ENCODE results near the gene PFN4. TPM values are rescaled to one million over a fixed set of nuclear protein-coding genes. Genes with fewer than 3 reads are reported as not detected.
"Not testable (repeated sequence)": the region's sequence is repeated elsewhere in the genome, so short reads cannot be mapped to it uniquely, and the experiment has no call there.

Gene PFN4
- total RNA-seq, 2 donors from 2014 or later: not detected

DNA sequence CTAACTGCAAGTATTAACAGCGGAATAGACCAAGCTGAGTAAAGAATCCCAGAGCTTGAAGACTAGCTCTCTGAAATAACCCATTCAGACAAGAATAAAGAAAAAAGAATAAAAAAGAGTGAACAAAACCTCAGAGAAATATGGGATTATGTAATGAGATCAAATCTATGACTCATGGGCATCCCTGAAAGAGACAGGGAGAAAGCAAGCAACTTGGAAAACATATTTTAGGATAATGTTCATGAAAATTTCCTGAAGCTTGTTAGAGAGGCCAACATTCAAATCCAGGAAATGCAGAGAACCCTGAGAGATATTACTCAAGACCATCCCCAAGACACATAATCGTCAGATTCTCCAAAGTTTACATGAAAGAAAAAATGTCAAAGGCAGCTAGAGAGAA lies 17.3 kb downstream of the PFN4 start:
- H3K27me3 Mint-ChIP-seq: no peaks in the 10 kb centered on the region

DNA sequence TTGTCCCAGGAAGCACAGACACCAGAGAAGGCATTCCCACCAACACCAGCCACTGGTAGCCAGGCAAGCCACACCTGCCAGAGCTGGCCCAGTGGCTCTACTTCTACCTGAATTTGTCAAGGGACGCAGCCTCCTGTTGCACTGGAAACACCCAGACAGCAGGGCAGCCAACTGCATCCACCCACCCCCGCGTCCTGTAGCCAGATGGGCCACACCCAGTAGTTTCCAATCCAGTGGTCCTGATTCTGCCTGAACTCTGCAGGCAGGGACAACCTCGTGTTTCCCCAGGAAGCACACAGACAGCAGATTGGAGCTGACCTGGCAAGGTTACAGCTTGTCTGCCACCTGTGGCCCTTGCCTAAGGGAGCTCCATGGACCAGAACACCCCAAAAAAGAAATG lies 18.2 kb downstream of the PFN4 start:
- no peak for ATAC-seq
- no peaks in the 10 kb centered on the region for H3K9me3 ChIP-seq (ENCODE audit: control insufficient read depth, low read length, poor library complexity, severe bottlenecking)
- Mint-ChIP-seq H3K4me3 (no peak overlapping the region), H3K27ac (no peak overlapping the region), H3K4me1 (no peaks in the 10 kb centered on the region), H3K27me3 (no peaks in the 10 kb centered on the region), H3K36me3 (ENCODE audit: low read depth) (no peaks in the 10 kb centered on the region)
- no peak for DNase-seq

More for the DNA sequence above, 17.3 kb downstream of the PFN4 start:
- DNase-seq (no peak), ATAC-seq (no peak)
- H3K9me3 ChIP-seq (ENCODE audit: control insufficient read depth, low read length, poor library complexity, severe bottlenecking): no peaks in the 10 kb centered on the region
- no peak overlapping the region for H3K4me3 Mint-ChIP-seq
- H3K36me3 Mint-ChIP-seq (ENCODE audit: low read depth): no peaks in the 10 kb centered on the region
- no peak overlapping the region for H3K27ac Mint-ChIP-seq
- no peaks in the 10 kb centered on the region for H3K4me1 Mint-ChIP-seq

DNA sequence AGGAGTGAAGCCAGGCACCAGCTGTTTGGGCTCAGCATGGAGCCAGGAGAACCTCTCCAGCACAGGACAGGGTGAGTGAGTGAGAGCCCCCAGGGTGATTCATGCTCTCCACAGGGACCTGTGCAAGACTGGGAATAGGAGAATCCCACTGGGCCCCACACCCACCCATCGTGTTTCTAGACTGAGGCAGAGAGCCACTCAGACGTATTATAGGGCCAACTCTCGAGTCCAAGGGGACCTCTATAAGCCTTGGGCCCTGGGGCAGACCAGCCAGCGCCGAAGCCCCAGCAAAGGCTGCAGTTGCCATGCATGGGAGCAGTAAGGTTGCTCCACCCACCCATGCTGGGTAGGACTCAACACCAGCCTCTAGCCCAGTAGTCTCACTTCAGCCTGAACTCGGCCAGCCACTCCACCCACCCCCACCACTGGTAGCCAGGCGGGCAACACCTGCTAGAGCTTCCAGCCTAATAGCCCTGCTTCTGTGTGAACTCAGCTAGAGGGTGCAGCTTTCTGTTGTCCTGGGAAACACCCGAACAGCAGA lies 19.0 kb downstream of the PFN4 start:
- Mint-ChIP-seq H3K27me3 (no peaks in the 10 kb centered on the region), H3K4me3 (no peak overlapping the region), H3K4me1 (no peaks in the 10 kb centered on the region), H3K36me3 (ENCODE audit: low read depth) (no peaks in the 10 kb centered on the region), H3K27ac (no peak overlapping the region)
- ATAC-seq (no peak), DNase-seq (no peak)
- H3K9me3 ChIP-seq (ENCODE audit: control insufficient read depth, low read length, poor library complexity, severe bottlenecking): no peaks in the 10 kb centered on the region

DNA sequence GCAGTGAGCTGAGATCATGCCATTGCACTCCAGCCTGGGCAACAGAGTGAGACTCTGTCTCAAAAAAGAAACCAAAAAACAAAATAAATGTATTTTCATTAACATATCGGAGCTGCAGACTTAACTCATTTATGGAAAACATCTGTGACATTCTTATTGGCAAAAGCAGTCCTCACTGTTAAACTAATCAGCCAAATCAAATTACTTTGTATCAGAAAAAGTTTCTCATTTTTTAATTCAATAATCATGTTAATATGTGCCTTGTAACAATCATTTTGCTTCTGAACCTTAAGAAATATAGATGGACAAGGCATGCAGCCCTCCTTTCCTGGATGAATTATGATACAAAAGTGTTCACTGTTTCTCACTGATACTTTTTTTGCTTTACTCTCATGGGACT lies 20.5 kb downstream of the PFN4 start:
- H3K4me3 Mint-ChIP-seq: no peak overlapping the region
- no peaks in the 10 kb centered on the region for H3K36me3 Mint-ChIP-seq (ENCODE audit: low read depth)
- DNase-seq: no peak

DNA sequence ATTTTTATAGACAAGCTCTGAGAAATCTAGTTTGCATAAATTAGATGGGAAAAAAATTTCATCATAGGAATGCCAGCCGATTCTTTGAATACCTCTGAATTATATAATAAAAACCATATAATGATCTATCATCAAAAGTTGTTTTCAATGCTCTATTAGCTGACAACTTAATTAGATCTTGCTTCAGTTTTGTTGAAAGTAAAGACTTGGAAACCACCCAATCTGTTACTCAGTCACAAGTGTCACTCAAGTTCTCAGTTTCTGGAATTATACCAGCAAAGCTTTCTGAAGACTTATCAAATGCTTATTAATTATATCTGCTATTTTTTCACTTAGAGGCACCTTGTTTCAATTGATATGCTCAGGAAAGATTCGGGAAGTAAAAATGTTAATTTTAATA lies 21.1 kb downstream of the PFN4 start:
- H3K27ac Mint-ChIP-seq: no peak overlapping the region
- no peaks in the 10 kb centered on the region for H3K9me3 ChIP-seq (ENCODE audit: control insufficient read depth, low read length, poor library complexity, severe bottlenecking)
- no peaks in the 10 kb centered on the region for H3K4me1 Mint-ChIP-seq

More for the DNA sequence above, 20.5 kb downstream of the PFN4 start:
- Mint-ChIP-seq H3K27ac (no peak overlapping the region), H3K27me3 (no peaks in the 10 kb centered on the region), H3K4me1 (no peaks in the 10 kb centered on the region)
- no peak for ATAC-seq
- no peaks in the 10 kb centered on the region for H3K9me3 ChIP-seq (ENCODE audit: control insufficient read depth, low read length, poor library complexity, severe bottlenecking)

DNA sequence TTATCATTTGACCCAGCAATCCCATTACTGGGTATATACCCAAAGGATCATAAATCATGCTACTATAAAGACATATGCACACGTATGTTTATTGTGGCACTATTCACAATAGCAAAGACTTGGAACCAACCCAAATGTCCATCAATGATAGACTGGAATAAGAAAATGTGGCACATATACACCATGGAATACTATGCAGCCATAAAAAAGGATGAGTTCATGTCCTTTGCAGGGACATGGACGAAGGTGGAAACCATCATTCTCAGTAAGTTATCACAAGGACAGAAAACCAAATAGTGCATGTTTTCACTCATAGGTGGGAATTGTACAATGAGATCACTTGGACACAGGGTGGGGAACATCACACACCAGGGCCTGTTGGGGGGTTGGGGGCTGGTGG lies 22.4 kb downstream of the PFN4 start:
- not testable (repeated sequence) for ATAC-seq; H3K27ac Mint-ChIP-seq; DNase-seq; H3K9me3 ChIP-seq (ENCODE audit: control insufficient read depth, low read length, poor library complexity, severe bottlenecking); H3K4me1 Mint-ChIP-seq; H3K36me3 Mint-ChIP-seq (ENCODE audit: low read depth); H3K4me3 Mint-ChIP-seq; H3K27me3 Mint-ChIP-seq

More for the DNA sequence above, 21.1 kb downstream of the PFN4 start:
- ATAC-seq (no peak), DNase-seq (no peak)
- Mint-ChIP-seq H3K36me3 (ENCODE audit: low read depth) (no peaks in the 10 kb centered on the region), H3K4me3 (no peak overlapping the region), H3K27me3 (no peaks in the 10 kb centered on the region)

DNA sequence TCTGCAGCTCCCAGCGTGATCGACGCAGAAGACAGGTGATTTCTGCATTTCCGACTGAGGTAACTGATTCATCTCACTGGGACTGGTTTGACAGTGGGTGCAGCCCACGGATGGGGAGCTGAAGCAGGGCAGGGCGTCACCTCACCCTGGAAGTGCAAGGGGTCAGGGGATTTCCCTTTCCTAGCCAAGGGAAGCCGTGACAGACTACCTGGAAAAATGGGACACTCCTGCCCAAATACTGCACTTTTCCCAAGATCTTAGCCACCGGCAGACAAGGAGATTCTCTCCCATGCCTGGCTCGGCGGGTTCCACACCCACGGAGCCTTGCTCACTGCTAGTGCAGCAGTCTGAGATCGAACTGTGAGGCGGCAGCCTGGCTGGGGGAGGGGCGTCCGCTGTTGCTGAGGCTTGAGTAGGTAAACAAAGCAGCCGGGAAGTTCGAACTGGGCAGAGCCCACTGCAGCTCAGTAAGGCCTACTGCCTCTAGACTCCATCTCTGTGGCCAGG lies 27.9 kb downstream of the PFN4 start:
- ATAC-seq; H3K27ac Mint-ChIP-seq; H3K4me1 Mint-ChIP-seq; H3K36me3 Mint-ChIP-seq (ENCODE audit: low read depth); H3K9me3 ChIP-seq (ENCODE audit: control insufficient read depth, low read length, poor library complexity, severe bottlenecking); H3K27me3 Mint-ChIP-seq; H3K4me3 Mint-ChIP-seq; DNase-seq: not testable (repeated sequence)

DNA sequence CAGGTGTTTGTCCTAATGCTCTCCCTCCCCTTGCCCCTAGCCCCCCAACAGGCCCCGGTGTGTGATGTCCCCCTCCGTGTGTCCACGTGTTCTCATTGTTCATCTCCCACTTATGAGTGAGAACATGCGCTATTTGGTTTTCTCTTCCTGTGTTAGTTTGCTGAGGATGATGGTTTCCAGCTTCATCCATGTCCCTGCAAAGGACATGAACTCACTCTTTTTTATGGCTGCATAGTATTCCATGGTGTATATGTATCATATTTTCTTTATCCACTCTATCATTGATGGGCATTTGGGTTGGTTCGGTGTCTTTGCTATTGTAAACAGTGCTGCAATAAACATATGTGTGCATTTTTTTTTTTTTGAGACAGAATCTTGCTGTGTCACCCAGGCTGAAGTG lies 29.9 kb downstream of the PFN4 start:
- H3K4me1 Mint-ChIP-seq; H3K36me3 Mint-ChIP-seq (ENCODE audit: low read depth); H3K4me3 Mint-ChIP-seq; H3K9me3 ChIP-seq (ENCODE audit: control insufficient read depth, low read length, poor library complexity, severe bottlenecking); DNase-seq; H3K27me3 Mint-ChIP-seq; H3K27ac Mint-ChIP-seq; ATAC-seq: not testable (repeated sequence)

DNA sequence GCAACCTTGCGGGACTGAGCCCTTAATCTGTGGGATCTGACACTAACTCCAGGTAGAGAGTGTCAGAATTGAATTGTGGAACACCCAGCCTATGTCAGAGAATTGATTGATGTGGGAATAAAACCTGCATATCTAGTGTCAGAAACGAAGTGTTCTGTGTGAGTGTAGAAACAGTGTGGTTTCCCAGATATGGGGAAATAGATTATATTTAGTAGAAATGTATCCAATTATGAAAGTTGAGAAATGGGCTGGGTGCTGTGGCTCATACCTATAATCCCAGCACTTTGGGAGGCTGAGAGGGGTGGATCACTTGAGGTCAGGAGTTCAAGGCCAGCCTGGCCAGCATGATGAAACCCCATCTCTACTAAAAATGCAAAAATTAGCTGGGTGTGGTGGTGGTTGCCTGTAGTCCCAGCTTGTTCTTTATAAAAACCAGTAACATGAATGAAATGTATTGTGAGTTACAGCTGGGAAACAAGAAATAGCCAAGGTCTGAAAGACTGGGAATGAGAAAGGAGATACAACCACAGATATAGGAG lies 34.2 kb downstream of the PFN4 start:
- Mint-ChIP-seq H3K27ac (no peak overlapping the region), H3K4me3 (no peak overlapping the region), H3K4me1 (peaks cover 8% of the 10 kb centered on the region), H3K36me3 (ENCODE audit: low read depth) (no peaks in the 10 kb centered on the region), H3K27me3 (no peaks in the 10 kb centered on the region)
- H3K9me3 ChIP-seq (ENCODE audit: control insufficient read depth, low read length, poor library complexity, severe bottlenecking): no peaks in the 10 kb centered on the region
- ATAC-seq (no peak), DNase-seq (no peak)

DNA sequence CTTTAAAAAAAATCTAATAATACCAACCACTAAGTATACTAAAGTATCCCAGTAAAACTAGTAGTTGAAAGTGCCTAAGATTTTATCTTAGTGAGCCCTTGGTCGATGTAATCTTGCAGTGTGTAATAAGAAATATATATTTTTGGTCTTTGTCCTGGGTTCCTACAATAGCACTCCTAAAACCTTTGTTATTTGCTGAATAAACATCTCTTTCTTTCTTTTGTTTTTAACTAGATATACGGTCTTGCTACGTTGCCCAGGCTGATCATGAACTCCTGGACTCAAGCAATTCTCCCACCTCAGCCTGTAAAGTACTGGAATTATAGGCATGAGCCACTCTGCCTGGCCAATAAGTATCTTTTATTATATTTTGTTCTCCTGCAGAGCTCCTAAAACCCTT lies 36.1 kb downstream of the PFN4 start:
- no peaks in the 10 kb centered on the region for H3K9me3 ChIP-seq (ENCODE audit: control insufficient read depth, low read length, poor library complexity, severe bottlenecking)
- no peak overlapping the region for H3K27ac Mint-ChIP-seq
- DNase-seq (no peak), ATAC-seq (no peak)
- no peak overlapping the region for H3K4me3 Mint-ChIP-seq
- peaks cover 14% of the 10 kb centered on the region for H3K4me1 Mint-ChIP-seq
- H3K27me3 Mint-ChIP-seq: no peaks in the 10 kb centered on the region
- H3K36me3 Mint-ChIP-seq (ENCODE audit: low read depth): no peaks in the 10 kb centered on the region

DNA sequence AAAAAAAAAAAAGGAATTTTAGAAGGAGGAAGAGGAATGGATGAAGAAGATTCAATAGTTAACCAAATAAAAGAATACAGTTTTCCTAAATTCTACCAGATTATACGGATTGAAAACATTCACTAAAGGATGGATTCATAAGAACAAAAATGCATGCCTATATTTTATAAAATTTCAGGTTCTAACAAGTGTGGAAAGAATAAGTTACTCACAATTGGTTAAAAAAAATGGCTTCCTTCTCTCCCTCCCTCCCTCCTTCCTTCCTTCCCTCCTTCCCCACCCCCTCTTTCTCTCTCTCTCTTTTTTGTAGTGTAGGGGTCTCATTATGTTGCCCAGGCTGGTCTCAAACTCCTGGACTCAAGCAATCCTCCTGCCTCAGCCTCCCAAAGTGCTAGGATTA lies 36.9 kb downstream of the PFN4 start:
- DNase-seq (no peak), ATAC-seq (no peak)
- H3K36me3 Mint-ChIP-seq (ENCODE audit: low read depth): no peaks in the 10 kb centered on the region
- peak overlapping the region; percentile 34 for H3K27ac Mint-ChIP-seq
- no peaks in the 10 kb centered on the region for H3K27me3 Mint-ChIP-seq
- H3K4me3 Mint-ChIP-seq: no peak overlapping the region
- no peaks in the 10 kb centered on the region for H3K9me3 ChIP-seq (ENCODE audit: control insufficient read depth, low read length, poor library complexity, severe bottlenecking)
- H3K4me1 Mint-ChIP-seq: peaks cover 14% of the 10 kb centered on the region

DNA sequence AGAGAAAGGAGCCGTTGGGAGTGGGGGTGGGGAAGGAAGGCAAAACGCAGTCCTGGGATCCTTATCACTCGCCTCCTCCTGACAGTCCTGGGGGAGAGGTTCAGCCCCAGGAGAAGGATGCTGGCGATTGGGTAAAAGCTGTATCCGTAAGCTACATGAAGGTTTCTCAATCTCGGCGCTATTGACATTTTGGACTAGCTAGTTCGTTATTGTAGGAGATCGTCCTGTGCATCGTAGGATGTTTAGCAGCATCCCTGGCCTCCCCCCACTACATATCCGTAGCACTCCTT lies 38.0 kb downstream of the PFN4 start:
- Mint-ChIP-seq H3K36me3 (ENCODE audit: low read depth) (no peaks in the 10 kb centered on the region), H3K4me1 (peaks cover 14% of the 10 kb centered on the region), H3K27me3 (no peaks in the 10 kb centered on the region), H3K4me3 (peak overlapping the region; percentile 90), H3K27ac (peak overlapping the region; percentile 60)
- DNase-seq (no peak), ATAC-seq (no peak)
- no peaks in the 10 kb centered on the region for H3K9me3 ChIP-seq (ENCODE audit: control insufficient read depth, low read length, poor library complexity, severe bottlenecking)

DNA sequence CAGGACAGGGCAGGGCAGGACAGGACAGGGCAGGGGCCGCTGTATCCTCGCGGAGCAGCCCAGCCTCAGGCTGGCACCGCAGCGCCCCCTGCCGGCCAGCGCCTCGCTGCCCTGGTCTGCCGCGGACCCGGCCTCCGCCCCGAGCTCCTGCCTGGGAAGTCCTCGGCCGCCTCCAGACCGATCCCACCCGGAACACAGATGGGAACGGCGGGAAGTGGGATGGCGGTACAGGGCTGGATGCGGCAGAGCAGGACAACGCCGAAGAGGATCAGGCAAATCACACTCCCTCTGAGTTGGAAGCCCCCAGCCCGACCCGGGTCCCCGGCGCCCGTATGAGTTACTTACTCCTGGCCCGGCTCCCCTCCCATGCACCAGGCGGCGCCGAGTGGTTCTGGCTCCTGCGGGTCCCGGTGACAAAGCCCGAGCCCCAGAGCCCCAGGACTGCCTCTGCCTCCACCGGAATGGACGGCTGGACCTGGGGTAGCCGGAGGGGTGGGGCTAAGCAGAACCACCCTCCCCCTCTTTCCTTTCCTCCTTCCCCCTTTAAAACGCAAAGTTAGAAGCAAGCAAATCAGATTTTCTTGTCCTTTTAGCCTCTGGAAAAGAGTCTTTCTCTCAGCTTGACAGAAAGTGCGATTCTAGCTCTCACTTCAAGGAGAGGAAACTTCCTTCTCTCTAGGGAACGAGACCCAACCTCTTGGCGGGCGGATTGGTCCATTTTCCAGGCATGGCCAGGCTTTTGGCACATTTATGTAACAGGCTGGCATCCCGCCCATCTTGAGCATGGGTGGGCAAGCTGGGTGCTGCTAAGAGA lies 38.5 kb downstream of the PFN4 start, which contains the start of gene TP53I3:
TP53I3 (minus strand) TSS at position 449 of the 814 bp plus-strand sequence. CDS start 508 bp downstream, outside the sequence.
- peak; percentile 94 for ATAC-seq
- H3K4me1 Mint-ChIP-seq: peaks cover 14% of the 10 kb centered on the region

More for the DNA sequence above, 38.5 kb downstream of the PFN4 start, which contains the start of gene TP53I3:
- H3K27ac Mint-ChIP-seq: peak within 1 kb of the TSS; percentile 60
- no peaks in the 10 kb centered on the region for H3K36me3 Mint-ChIP-seq (ENCODE audit: low read depth)
- no peaks in the 10 kb centered on the region for H3K27me3 Mint-ChIP-seq
- peak; percentile 75 to 89 (median 83) for DNase-seq
- no peaks in the 10 kb centered on the region for H3K9me3 ChIP-seq (ENCODE audit: control insufficient read depth, low read length, poor library complexity, severe bottlenecking)
- H3K4me3 Mint-ChIP-seq: peak within 1 kb of the TSS; percentile 90
